Measurements from ENCODE around the gene TMEM132E.

DNA sequence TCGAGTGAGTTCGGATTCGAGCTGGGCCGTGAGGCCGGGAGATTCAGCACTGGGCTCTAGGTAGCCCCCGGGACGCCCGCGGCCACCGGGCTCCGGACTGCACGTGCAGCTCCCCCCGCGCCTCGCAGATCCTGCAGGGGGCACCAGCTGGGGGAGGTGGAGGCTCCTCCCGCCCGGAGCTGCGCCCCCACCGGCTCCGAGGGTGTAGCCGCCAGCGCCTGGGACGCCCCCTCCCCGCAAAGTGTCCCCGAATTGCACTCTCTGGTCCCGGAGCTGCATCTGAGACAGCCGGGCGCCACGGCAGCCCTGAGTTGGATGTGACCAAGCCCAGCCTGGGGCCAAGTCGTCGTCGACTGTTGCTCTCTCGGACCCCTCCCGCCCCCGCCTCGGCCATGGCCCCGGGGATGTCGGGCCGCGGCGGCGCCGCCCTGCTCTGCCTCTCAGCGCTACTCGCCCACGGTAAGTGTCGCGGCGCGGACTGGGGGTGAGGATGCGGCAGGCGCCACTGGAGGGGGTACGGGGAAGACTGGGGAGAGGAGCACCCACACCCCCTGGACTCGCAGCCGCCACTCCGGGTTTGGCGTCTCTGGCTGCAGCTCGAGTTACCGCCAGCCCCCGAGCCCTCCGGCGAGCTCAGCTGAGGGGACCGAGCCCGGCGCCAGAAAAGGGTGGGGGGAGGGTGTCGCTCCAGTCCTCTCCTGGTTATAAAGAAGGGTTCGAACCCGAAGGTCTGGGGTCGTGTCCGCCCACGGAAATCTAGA, 1.5 kb downstream of the TMEM132E start:
- TF ChIP-seq, protein P1, sequence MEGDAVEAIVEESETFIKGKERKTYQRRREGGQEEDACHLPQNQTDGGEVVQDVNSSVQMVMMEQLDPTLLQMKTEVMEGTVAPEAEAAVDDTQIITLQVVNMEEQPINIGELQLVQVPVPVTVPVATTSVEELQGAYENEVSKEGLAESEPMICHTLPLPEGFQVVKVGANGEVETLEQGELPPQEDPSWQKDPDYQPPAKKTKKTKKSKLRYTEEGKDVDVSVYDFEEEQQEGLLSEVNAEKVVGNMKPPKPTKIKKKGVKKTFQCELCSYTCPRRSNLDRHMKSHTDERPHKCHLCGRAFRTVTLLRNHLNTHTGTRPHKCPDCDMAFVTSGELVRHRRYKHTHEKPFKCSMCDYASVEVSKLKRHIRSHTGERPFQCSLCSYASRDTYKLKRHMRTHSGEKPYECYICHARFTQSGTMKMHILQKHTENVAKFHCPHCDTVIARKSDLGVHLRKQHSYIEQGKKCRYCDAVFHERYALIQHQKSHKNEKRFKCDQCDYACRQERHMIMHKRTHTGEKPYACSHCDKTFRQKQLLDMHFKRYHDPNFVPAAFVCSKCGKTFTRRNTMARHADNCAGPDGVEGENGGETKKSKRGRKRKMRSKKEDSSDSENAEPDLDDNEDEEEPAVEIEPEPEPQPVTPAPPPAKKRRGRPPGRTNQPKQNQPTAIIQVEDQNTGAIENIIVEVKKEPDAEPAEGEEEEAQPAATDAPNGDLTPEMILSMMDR (IDR thresholded peaks at IDR 0.05): no peak
- no peak for TF ChIP-seq POLR2A (IDR thresholded peaks at IDR 0.05)
